GM12878 (cell line): Measurements from ENCODE around the gene MAP2K7.

ENCODE experiments used
- BCL3 ChIP-seq: IDR thresholded peaks from 2 replicates; pipeline ENCODE4 v1.6.1; 2011; ENCODE audit warnings: borderline replicate concordance, low read depth, mild to moderate bottlenecking, moderate library complexity, low read length; ENCODE audit not compliant: insufficient read depth, poor library complexity, severe bottlenecking
- CTCF ChIP-seq, 3 experiments: IDR thresholded peaks in 2 of 3; conservative IDR thresholded peaks in 1 of 3; 2 replicates each; pipeline ENCODE4 v1.5.1; 2011; ENCODE audit warnings: low read depth in 3 of 3, low read length in 3 of 3, mild to moderate bottlenecking in 3 of 3, control low read depth in 2 of 3, moderate library complexity in 2 of 3, inconsistent platforms in 1 of 3, mixed read lengths in 1 of 3; ENCODE audit not compliant: control insufficient read depth in 2 of 3, insufficient read depth in 1 of 3; ENCODE audit errors: extremely low read depth in 1 of 3
- LARP7 ChIP-seq: fragments of 450-650 bp; IDR thresholded peaks from 2 replicates; pipeline ENCODE4 v1.6.1; 2017; ENCODE audit warnings: mild to moderate bottlenecking
- MLLT1 ChIP-seq: fragments of 450-650 bp; IDR thresholded peaks from 2 replicates; pipeline ENCODE4 v1.6.1; 2016; ENCODE audit warnings: mild to moderate bottlenecking
- PBX3 ChIP-seq: IDR thresholded peaks from 2 replicates; pipeline ENCODE4 v1.6.1; 2011; ENCODE audit warnings: mild to moderate bottlenecking, low read depth, low read length, moderate library complexity; ENCODE audit not compliant: insufficient replicate concordance
- RAD21 ChIP-seq: IDR thresholded peaks from 2 replicates; pipeline ENCODE4 v1.6.1; 2011; ENCODE audit warnings: mild to moderate bottlenecking, low read depth, low read length, moderate library complexity; ENCODE audit not compliant: insufficient read depth
- SRF ChIP-seq, 2 experiments: IDR thresholded peaks; 2 replicates each; pipeline ENCODE4 v1.6.1; 2011; ENCODE audit warnings: low read depth in 2 of 2, low read length in 2 of 2, mild to moderate bottlenecking in 1 of 2, moderate library complexity in 1 of 2
- ZBTB40 ChIP-seq: fragments of 450-650 bp; IDR thresholded peaks from 2 replicates; pipeline ENCODE4 v1.6.1; 2016; ENCODE audit warnings: mild to moderate bottlenecking, moderate library complexity, borderline replicate concordance
- ZZZ3 ChIP-seq: IDR thresholded peaks from 2 replicates; pipeline ENCODE4 v1.6.1; 2011; ENCODE audit warnings: low read depth; ENCODE audit not compliant: control insufficient read depth, insufficient read length

- TF ChIP-seq CTCF (IDR thresholded peaks at IDR 0.05 in 2 of 3, conservative IDR thresholded peaks at IDR 0.05 in 1 of 3; ENCODE audit: control insufficient read depth in 2 of 3, extremely low read depth in 1 of 3, insufficient read depth in 1 of 3, low read depth in 3 of 3, low read length in 3 of 3) (no peak), LARP7 (no peak), RAD21 (no peak), SRF (IDR thresholded peaks at IDR 0.05; ENCODE audit: low read depth in 2 of 2, low read length in 2 of 2) (no peak), MLLT1 (no peak), ZBTB40 (no peak), BCL3 (no peak), ZZZ3 (no peak), PBX3 (no peak)
Measured at GRCh38 chr19:7942981-7943443, 39.3 kb downstream of the MAP2K7 start.
